Measurements from ENCODE around the gene NPFFR2.

DNA sequence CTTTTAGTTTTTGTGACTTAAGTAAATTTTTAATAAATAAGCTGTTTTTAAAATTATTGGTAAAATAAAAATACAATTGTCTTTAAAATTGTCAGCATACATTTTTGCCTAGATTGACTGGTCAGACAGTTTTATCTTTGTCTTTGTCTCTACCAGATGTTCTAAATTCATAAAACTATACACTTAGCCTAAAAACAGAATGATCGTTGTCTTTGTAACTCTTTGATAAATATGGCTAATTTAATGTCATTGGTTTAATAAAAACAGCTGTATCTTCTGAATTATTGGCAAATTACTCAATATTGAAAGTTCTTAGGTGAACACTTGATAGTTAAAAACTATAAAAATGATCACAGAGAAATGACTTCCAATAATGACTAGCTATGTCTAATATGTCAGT lies 36.5 kb upstream of the NPFFR2 start:
- TF ChIP-seq SMARCA5 (IDR thresholded peaks at IDR 0.05) (no peak), EGR1 (conservative IDR thresholded peaks at IDR 0.05) (no peak), JUNB (CRISPR knock-in tag; conservative IDR thresholded peaks at IDR 0.05) (no peak), SOX6 (IDR thresholded peaks at IDR 0.05) (no peak), TAF1 (IDR thresholded peaks at IDR 0.05; ENCODE audit: control insufficient read depth, extremely low read depth, insufficient read depth, low read length, severe bottlenecking) (no peak), ZBTB8A (IDR thresholded peaks at IDR 0.05; ENCODE audit: partially characterized antibody) (no peak), TARDBP (IDR thresholded peaks at IDR 0.05) (no peak)
- TF ChIP-seq, protein P1, sequence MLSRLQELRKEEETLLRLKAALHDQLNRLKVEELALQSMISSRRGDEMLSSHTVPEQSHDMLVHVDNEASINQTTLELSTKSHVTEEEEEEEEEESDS (CRISPR knock-in tag; IDR thresholded peaks at IDR 0.05): no peak
- TF ChIP-seq, protein P2, sequence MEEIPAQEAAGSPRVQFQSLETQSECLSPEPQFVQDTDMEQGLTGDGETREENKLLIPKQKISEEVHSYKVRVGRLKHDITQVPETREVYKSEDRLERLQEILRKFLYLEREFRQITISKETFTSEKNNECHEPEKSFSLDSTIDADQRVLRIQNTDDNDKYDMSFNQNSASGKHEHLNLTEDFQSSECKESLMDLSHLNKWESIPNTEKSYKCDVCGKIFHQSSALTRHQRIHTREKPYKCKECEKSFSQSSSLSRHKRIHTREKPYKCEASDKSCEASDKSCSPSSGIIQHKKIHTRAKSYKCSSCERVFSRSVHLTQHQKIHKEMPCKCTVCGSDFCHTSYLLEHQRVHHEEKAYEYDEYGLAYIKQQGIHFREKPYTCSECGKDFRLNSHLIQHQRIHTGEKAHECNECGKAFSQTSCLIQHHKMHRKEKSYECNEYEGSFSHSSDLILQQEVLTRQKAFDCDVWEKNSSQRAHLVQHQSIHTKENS (CRISPR knock-in tag; IDR thresholded peaks at IDR 0.05): no peak
- TF ChIP-seq, protein P3, sequence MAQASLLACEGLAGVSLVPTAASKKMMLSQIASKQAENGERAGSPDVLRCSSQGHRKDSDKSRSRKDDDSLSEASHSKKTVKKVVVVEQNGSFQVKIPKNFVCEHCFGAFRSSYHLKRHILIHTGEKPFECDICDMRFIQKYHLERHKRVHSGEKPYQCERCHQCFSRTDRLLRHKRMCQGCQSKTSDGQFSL (CRISPR knock-in tag; IDR thresholded peaks at IDR 0.05): no peak
- TF ChIP-seq, protein P3 (tag; IDR thresholded peaks at IDR 0.05): no peak
- TF ChIP-seq, protein P4, sequence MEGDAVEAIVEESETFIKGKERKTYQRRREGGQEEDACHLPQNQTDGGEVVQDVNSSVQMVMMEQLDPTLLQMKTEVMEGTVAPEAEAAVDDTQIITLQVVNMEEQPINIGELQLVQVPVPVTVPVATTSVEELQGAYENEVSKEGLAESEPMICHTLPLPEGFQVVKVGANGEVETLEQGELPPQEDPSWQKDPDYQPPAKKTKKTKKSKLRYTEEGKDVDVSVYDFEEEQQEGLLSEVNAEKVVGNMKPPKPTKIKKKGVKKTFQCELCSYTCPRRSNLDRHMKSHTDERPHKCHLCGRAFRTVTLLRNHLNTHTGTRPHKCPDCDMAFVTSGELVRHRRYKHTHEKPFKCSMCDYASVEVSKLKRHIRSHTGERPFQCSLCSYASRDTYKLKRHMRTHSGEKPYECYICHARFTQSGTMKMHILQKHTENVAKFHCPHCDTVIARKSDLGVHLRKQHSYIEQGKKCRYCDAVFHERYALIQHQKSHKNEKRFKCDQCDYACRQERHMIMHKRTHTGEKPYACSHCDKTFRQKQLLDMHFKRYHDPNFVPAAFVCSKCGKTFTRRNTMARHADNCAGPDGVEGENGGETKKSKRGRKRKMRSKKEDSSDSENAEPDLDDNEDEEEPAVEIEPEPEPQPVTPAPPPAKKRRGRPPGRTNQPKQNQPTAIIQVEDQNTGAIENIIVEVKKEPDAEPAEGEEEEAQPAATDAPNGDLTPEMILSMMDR (IDR thresholded peaks at IDR 0.05 in 2 of 3, conservative IDR thresholded peaks at IDR 0.05 in 1 of 3; ENCODE audit: insufficient read depth in 2 of 3, low read depth in 1 of 3, low read length in 3 of 3): no peak
